Immature natural killer cell (primary cell): ENCODE measurements around the gene IZUMO4. TPM values are rescaled to one million over a fixed set of nuclear protein-coding genes. Genes with fewer than 3 reads are reported as not detected.

ENCODE experiments used
- DNase-seq, 3 donors: peaks; one replicate each; pipeline ENCODE4 v3.0.0; 2022; ENCODE audit warnings: mixed read lengths in 1 of 3
- H3K27ac Mint-ChIP-seq, 6 donors: one replicate each; pipeline ENCODE4 v1.8.0; 2020; ENCODE audit warnings: mixed read lengths in 6 of 6, mild to moderate bottlenecking in 5 of 6, inconsistent platforms in 4 of 6, moderate library complexity in 3 of 6
- H3K27me3 Mint-ChIP-seq, 3 donors: one replicate each; pipeline ENCODE4 v1.8.0; 2020 to 2021; ENCODE audit warnings: low read depth in 3 of 3, mild to moderate bottlenecking in 3 of 3, mixed read lengths in 3 of 3, moderate library complexity in 3 of 3, inconsistent platforms in 1 of 3
- H3K36me3 Mint-ChIP-seq, 3 donors: one replicate each; pipeline ENCODE4 v1.8.0; 2020; ENCODE audit warnings: mixed read lengths in 3 of 3, inconsistent platforms in 2 of 3, mild to moderate bottlenecking in 2 of 3
- H3K4me1 Mint-ChIP-seq, 2 donors: one replicate each; pipeline ENCODE4 v1.8.0; 2020; ENCODE audit warnings: inconsistent platforms in 2 of 2, mild to moderate bottlenecking in 2 of 2, mixed read lengths in 2 of 2, moderate library complexity in 1 of 2
- H3K4me3 Mint-ChIP-seq, 5 donors: one replicate each; pipeline ENCODE4 v1.8.0; 2020; ENCODE audit warnings: mild to moderate bottlenecking in 5 of 5, mixed read lengths in 5 of 5, inconsistent platforms in 3 of 5, moderate library complexity in 3 of 5
- H3K9me3 Mint-ChIP-seq, 6 donors: one replicate each; pipeline ENCODE4 v1.8.0; 2020; ENCODE audit warnings: mild to moderate bottlenecking in 6 of 6, mixed read lengths in 6 of 6, inconsistent platforms in 4 of 6, moderate library complexity in 3 of 6
- polyA plus RNA-seq, 3 donors: library from polyadenylated mRNA; unstranded; fragments of 300-500 nt; fragmentation: Illumina TruSeq; gene quantifications; one replicate each; pipeline ENCODE4 v1.2.3, GENCODE V29; 2021

IZUMO4 gene
- polyA plus RNA-seq, 3 donors from 2014 or later: 0.42 TPM; not detected in 2

GRCh38 chr19:2054763-2055162 lies 42.0 kb upstream of the IZUMO4 start:
- Mint-ChIP-seq H3K4me1 (peaks cover 24 to 37% of the 10 kb centered on the region in 2 donors), H3K27ac (peak overlapping the region in 4 of 6 donors; percentile 57 to 80 (median 70)), H3K9me3 (no peaks in the 10 kb centered on the region), H3K4me3 (peak overlapping the region in 2 of 5 donors; percentile 35 to 53), H3K27me3 (peaks cover 2 to 6% (median 6%) of the 10 kb centered on the region in 3 donors), H3K36me3 (no peaks in the 10 kb centered on the region)
- no peak for DNase-seq

GRCh38 chr19:2055931-2056836 lies 40.5 kb upstream of the IZUMO4 start:
- H3K9me3 Mint-ChIP-seq: no peaks in the 10 kb centered on the region
- H3K4me3 Mint-ChIP-seq: peak overlapping the region; percentile 52 to 66 (median 63)
- peaks cover 31 to 45% of the 10 kb centered on the region in 2 donors for H3K4me1 Mint-ChIP-seq
- peak overlapping the region; percentile 76 to 90 (median 83) for H3K27ac Mint-ChIP-seq
- DNase-seq: peak in 1 of 3 donors; percentile 15
- peaks cover 6 to 8% (median 7%) of the 10 kb centered on the region in 3 donors for H3K27me3 Mint-ChIP-seq
- no peaks in the 10 kb centered on the region for H3K36me3 Mint-ChIP-seq

- Mint-ChIP-seq H3K4me1 (peaks cover 37 to 44% of the 10 kb centered on the region in 2 donors), H3K9me3 (no peaks in the 10 kb centered on the region), H3K36me3 (no peaks in the 10 kb centered on the region), H3K27ac (peak overlapping the region in 4 of 6 donors; percentile 44 to 86 (median 73)), H3K4me3 (peak overlapping the region in 4 of 5 donors; percentile 33 to 66 (median 46)), H3K27me3 (peaks cover 4 to 13% (median 10%) of the 10 kb centered on the region in 3 donors)
- DNase-seq: peak in 1 of 3 donors; percentile 0
Measured at GRCh38 chr19:2056837-2057192, 39.9 kb upstream of the IZUMO4 start.

GRCh38 chr19:2057484-2058469 lies 38.9 kb upstream of the IZUMO4 start:
- Mint-ChIP-seq H3K4me3 (peak overlapping the region in 3 of 5 donors; percentile 26 to 51 (median 42)), H3K4me1 (peaks cover 37 to 48% of the 10 kb centered on the region in 2 donors)

GRCh38 chr19:2058570-2059421 lies 37.9 kb upstream of the IZUMO4 start:
- Mint-ChIP-seq H3K9me3 (no peaks in the 10 kb centered on the region), H3K27ac (peak overlapping the region in 5 of 6 donors; percentile 49 to 74 (median 60)), H3K4me3 (peak overlapping the region in 4 of 5 donors; percentile 15 to 66 (median 40)), H3K27me3 (peaks cover 4 to 16% (median 10%) of the 10 kb centered on the region in 3 donors), H3K4me1 (peaks cover 38 to 48% of the 10 kb centered on the region in 2 donors), H3K36me3 (no peaks in the 10 kb centered on the region)
- DNase-seq: no peak

More at GRCh38 chr19:2057484-2058469, 38.9 kb upstream of the IZUMO4 start:
- Mint-ChIP-seq H3K27ac (peak overlapping the region in 5 of 6 donors; percentile 40 to 86 (median 62)), H3K27me3 (peaks cover 4 to 13% (median 10%) of the 10 kb centered on the region in 3 donors), H3K36me3 (no peaks in the 10 kb centered on the region), H3K9me3 (no peaks in the 10 kb centered on the region)
- no peak for DNase-seq

- Mint-ChIP-seq H3K36me3 (no peaks in the 10 kb centered on the region), H3K9me3 (no peaks in the 10 kb centered on the region), H3K4me3 (peak overlapping the region; percentile 61 to 91 (median 87)), H3K27me3 (peaks cover 3 to 16% (median 10%) of the 10 kb centered on the region in 3 donors), H3K4me1 (peaks cover 38 to 49% of the 10 kb centered on the region in 2 donors), H3K27ac (peak overlapping the region; percentile 81 to 97 (median 96))
- DNase-seq: no peak
Measured at GRCh38 chr19:2059422-2060201, 37.1 kb upstream of the IZUMO4 start.

- no peak for DNase-seq
- no peaks in the 10 kb centered on the region for H3K36me3 Mint-ChIP-seq
- no peaks in the 10 kb centered on the region for H3K9me3 Mint-ChIP-seq
- H3K27me3 Mint-ChIP-seq: peaks cover 6 to 18% (median 10%) of the 10 kb centered on the region in 3 donors
- peaks cover 32 to 44% of the 10 kb centered on the region in 2 donors for H3K4me1 Mint-ChIP-seq
- H3K4me3 Mint-ChIP-seq: peak overlapping the region; percentile 87 to 91 (median 89)
- peak overlapping the region; percentile 96 to 97 (median 97) for H3K27ac Mint-ChIP-seq
Measured at GRCh38 chr19:2060884-2061494, 35.7 kb upstream of the IZUMO4 start.

- Mint-ChIP-seq H3K36me3 (no peaks in the 10 kb centered on the region), H3K4me1 (peaks cover 24 to 39% of the 10 kb centered on the region in 2 donors), H3K9me3 (no peaks in the 10 kb centered on the region), H3K27ac (peak overlapping the region; percentile 91 to 97 (median 94)), H3K27me3 (peaks cover 6 to 18% (median 10%) of the 10 kb centered on the region in 3 donors), H3K4me3 (peak overlapping the region; percentile 89 to 92 (median 90))
- DNase-seq: peak; percentile 100
Measured at GRCh38 chr19:2061495-2062388, 35.0 kb upstream of the IZUMO4 start.

- H3K4me1 Mint-ChIP-seq: peaks cover 21 to 34% of the 10 kb centered on the region in 2 donors
- H3K27ac Mint-ChIP-seq: peak overlapping the region; percentile 83 to 97 (median 92)
- no peak for DNase-seq
- H3K9me3 Mint-ChIP-seq: no peaks in the 10 kb centered on the region
- peak overlapping the region; percentile 73 to 92 (median 90) for H3K4me3 Mint-ChIP-seq
- H3K36me3 Mint-ChIP-seq: no peaks in the 10 kb centered on the region
- peaks cover 7 to 18% (median 10%) of the 10 kb centered on the region in 3 donors for H3K27me3 Mint-ChIP-seq
Measured at GRCh38 chr19:2062389-2062729, 34.4 kb upstream of the IZUMO4 start.

GRCh38 chr19:2062770-2063169 lies 33.9 kb upstream of the IZUMO4 start:
- peaks cover 7 to 18% (median 10%) of the 10 kb centered on the region in 3 donors for H3K27me3 Mint-ChIP-seq
- no peak for DNase-seq
- H3K27ac Mint-ChIP-seq: peak overlapping the region in 5 of 6 donors; percentile 73 to 97 (median 91)
- H3K4me1 Mint-ChIP-seq: peaks cover 21 to 32% of the 10 kb centered on the region in 2 donors
- H3K4me3 Mint-ChIP-seq: peak overlapping the region; percentile 60 to 92 (median 90)
- H3K9me3 Mint-ChIP-seq: no peaks in the 10 kb centered on the region
- H3K36me3 Mint-ChIP-seq: no peaks in the 10 kb centered on the region

- Mint-ChIP-seq H3K27ac (peak overlapping the region in 1 of 6 donors; percentile 66), H3K36me3 (no peaks in the 10 kb centered on the region), H3K4me1 (peaks cover 27 to 35% of the 10 kb centered on the region in 2 donors), H3K4me3 (peak overlapping the region in 3 of 5 donors; percentile 38 to 49 (median 41)), H3K27me3 (peaks cover 10 to 21% (median 13%) of the 10 kb centered on the region in 3 donors), H3K9me3 (no peaks in the 10 kb centered on the region)
- no peak for DNase-seq
Measured at GRCh38 chr19:2063824-2064223, 32.9 kb upstream of the IZUMO4 start.
